T-helper 2 cell treated with Interferon-gamma antibody and Interleukin-4, amounts not matched to agents 5 μg/mL and 100 μg/mL, for 36 hours (primary cell): Measurements from ENCODE around the gene PPM1L.

Experiments used
- DNase-seq: peaks from one replicate; pipeline ENCODE4 v3.0.0; 2021; ENCODE audit warnings: low spot score
- H3K27ac Mint-ChIP-seq: one replicate; pipeline ENCODE4 v1.8.0; 2021; ENCODE audit warnings: mild to moderate bottlenecking, mixed read lengths
- H3K27me3 Mint-ChIP-seq: one replicate; pipeline ENCODE4 v1.8.0; 2021; ENCODE audit warnings: low read depth, mixed read lengths
- H3K36me3 Mint-ChIP-seq: one replicate; pipeline ENCODE4 v1.8.0; 2021; ENCODE audit warnings: low read depth, mixed read lengths
- H3K4me1 Mint-ChIP-seq: one replicate; pipeline ENCODE4 v1.8.0; 2021; ENCODE audit warnings: low read depth, mixed read lengths
- H3K4me3 Mint-ChIP-seq: one replicate; pipeline ENCODE4 v1.8.0; 2022; ENCODE audit warnings: mild to moderate bottlenecking, moderate library complexity, mixed read lengths
- H3K9me3 Mint-ChIP-seq: one replicate; pipeline ENCODE4 v1.8.0; 2021; ENCODE audit warnings: mixed read lengths

The PPM1L gene

GRCh38 chr3:161103776-161104385 is 347.9 kb downstream of the PPM1L start:
- Mint-ChIP-seq H3K27me3 (peaks cover 47% of the 10 kb centered on the region), H3K9me3 (no peaks in the 10 kb centered on the region), H3K4me1 (peaks cover 21% of the 10 kb centered on the region), H3K4me3 (peak overlapping the region; percentile 51), H3K27ac (no peak overlapping the region), H3K36me3 (no peaks in the 10 kb centered on the region)
- DNase-seq = no peak

DNA sequence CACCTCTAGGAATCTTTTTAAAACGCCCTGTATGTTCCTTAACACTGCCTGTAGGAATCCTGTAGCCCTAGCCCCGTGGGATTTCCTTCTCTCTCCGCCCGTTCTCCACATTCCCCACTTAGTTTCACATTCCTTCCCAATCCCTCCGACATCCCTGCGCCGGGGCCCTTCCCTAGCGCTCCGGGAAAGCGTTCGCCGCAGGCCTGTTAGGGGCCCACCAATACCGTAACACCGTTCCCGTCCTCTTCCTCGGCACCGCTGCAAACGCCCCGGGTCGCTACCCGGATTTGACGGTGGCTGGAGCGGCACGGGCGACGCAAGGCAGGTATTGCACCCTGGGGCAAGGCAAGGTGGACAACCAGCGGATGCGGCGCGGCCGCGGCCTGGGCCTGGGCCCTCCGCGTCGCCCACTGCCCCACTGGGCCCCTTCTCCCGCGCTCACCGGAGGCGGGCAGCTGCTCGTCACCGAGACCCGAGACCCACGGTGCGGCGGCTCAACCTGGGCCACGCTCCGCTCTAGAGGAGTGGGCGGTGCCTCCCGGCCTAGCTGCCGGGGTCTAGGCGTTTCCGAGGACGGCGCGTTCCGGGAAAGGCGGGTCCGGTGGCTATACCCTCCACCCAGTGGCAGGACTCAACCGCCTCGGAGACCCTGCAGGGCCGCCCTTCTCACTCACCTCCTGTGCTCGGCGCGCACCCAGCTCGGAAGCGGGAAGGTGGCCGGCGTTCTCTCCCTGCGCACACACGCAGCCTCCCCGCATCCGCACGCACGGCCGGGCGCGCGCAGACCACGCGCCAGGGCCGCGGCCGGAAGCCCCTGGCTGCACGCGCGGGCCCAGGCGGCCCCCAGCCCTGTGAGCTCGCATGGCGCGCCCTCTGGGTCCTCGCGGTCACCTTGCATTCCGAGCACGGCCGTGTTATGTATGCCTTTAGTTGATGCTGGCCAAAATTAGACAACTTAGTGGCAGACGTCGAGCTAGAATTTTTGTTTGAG is 348.8 kb downstream of the PPM1L start, which contains the start of gene B3GALNT1:
Gene B3GALNT1 (minus strand): TSS at position 789 of the 991 bp plus-strand sequence. CDS start 18,595 bp downstream, outside the sequence.
- no peaks in the 10 kb centered on the region for H3K9me3 Mint-ChIP-seq
- no peak for DNase-seq
- H3K27me3 Mint-ChIP-seq = peaks cover 50% of the 10 kb centered on the region
- H3K36me3 Mint-ChIP-seq = no peaks in the 10 kb centered on the region
- no peak within 1 kb of the TSS for H3K27ac Mint-ChIP-seq
- H3K4me1 Mint-ChIP-seq = peaks cover 21% of the 10 kb centered on the region
- peak within 1 kb of the TSS; percentile 73 for H3K4me3 Mint-ChIP-seq

DNA sequence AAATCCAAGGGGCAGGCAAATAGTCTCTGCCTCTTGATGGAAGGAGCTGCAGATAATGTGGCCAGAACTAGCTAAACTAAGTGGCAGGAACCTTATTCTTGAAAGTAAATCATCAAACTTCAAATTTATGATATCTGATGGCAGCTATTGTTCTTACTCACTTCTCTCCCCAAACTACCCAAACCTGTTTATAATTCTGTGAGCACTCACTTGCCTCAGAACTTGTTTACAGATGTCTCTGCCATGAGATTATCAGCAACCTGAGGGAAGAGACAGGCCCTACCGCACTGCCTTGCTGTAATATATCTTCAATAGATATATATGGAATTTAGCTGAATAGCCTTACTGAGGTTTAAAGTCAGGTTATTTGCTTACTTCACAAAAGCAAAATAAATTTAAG is 351.3 kb downstream of the PPM1L start:
- Mint-ChIP-seq H3K4me1 (peaks cover 21% of the 10 kb centered on the region), H3K27ac (no peak overlapping the region), H3K4me3 (no peak overlapping the region), H3K27me3 (peaks cover 48% of the 10 kb centered on the region), H3K9me3 (no peaks in the 10 kb centered on the region), H3K36me3 (no peaks in the 10 kb centered on the region)
- DNase-seq = no peak

DNA sequence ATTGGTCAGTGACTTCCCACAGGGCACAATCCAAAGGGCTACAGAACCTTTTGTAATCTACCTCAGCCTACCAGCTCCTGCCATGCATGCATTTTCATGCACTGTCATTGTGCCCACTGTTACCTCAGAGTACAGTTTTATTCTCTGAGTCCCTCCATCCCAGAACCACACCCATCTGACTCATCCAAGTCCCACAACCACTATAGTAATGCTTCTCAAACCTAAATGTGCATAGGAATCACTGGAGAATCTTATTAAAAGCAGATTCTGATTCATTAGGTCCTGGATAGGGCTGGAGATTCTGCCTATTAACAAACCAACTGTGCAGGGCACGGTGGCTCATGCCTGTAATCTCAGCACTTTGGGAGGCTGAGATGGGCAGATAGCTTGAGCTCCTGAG is 352.8 kb downstream of the PPM1L start:
- Mint-ChIP-seq H3K27ac (no peak overlapping the region), H3K27me3 (peaks cover 36% of the 10 kb centered on the region), H3K9me3 (no peaks in the 10 kb centered on the region), H3K36me3 (no peaks in the 10 kb centered on the region), H3K4me3 (no peak overlapping the region), H3K4me1 (peaks cover 21% of the 10 kb centered on the region)
- DNase-seq = no peak

DNA sequence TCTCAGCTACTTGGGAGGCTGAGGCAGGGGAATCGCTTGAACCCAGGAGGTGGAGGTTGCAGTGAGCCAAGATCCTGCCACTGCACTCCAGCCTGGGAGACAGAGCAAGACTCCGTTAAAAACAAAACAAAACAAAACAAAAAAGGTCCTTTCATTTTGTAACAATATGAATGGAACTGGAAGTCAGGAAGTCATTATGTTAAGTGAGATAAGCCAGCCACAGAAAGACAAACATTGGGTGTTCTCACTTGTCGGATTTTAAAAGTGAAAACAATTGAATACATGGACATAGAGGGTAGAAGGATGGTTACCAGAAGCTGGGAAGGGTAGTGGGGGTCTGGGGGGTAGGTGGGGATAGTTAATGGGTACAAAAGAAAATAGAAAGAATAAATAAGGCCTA is 361.6 kb downstream of the PPM1L start:
- DNase-seq = no peak
- Mint-ChIP-seq H3K27me3 (peaks cover 4% of the 10 kb centered on the region), H3K4me3 (no peak overlapping the region), H3K36me3 (no peaks in the 10 kb centered on the region), H3K9me3 (peaks cover 28% of the 10 kb centered on the region), H3K4me1 (no peaks in the 10 kb centered on the region), H3K27ac (no peak overlapping the region)

DNA sequence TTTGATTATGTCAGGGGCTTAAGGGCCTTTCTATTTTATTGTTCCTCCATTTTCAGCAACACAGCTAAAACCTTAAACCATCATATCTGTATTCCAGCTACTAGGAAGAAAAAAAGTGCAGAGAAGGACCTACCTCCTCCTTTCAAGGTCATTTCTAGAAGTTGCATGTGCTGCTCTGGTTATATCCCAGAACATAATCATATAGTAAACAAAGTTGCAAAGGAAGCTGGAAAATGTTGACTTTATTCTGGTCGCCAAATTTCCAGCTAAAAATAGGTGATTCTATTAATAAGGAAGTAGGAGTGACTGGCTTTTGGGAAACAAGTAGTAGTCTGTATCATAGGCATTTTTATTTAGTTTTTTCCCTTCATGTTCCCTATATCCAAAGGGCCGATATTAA is 370.5 kb downstream of the PPM1L start:
- Mint-ChIP-seq H3K27me3 (no peaks in the 10 kb centered on the region), H3K27ac (no peak overlapping the region), H3K4me1 (no peaks in the 10 kb centered on the region), H3K4me3 (no peak overlapping the region), H3K9me3 (peaks cover 9% of the 10 kb centered on the region), H3K36me3 (no peaks in the 10 kb centered on the region)
- no peak for DNase-seq
